B cell (primary cell): ENCODE measurements around the gene PODNL1. TPM values are rescaled to one million over a fixed set of nuclear protein-coding genes. Genes with fewer than 3 reads are reported as not detected.

Source experiments
- ATAC-seq: fragments of 200-7000 bp; cut with Tn5 transposase; one replicate; pipeline ENCODE4 v1.10.0; 2021; ENCODE audit warnings: low read depth, mild to moderate bottlenecking, moderate number of reproducible peaks, moderate library complexity
- CTCF ChIA-PET: fragments of 350-600 bp; sonication (Branson Sonifier 250); formaldehyde crosslinking; loops from one replicate; lab custom pipeline; 2021; ENCODE audit warnings: antibody characterized with exemption, inconsistent platforms; lab: Charles Lee
- POLR2A ChIA-PET: fragments of 350-600 bp; sonication (Branson Sonifier 250); formaldehyde crosslinking; loops from one replicate; lab custom pipeline; 2021; ENCODE audit warnings: antibody characterized with exemption; lab: Charles Lee
- DNase-seq: peaks from one replicate; pipeline ENCODE4 v3.0.0; 2013
- H2AFZ ChIP-seq: 2 replicates; pipeline ENCODE4 v1.6.1; 2012; ENCODE audit warnings: mild to moderate bottlenecking, low read depth, low read length; ENCODE audit not compliant: insufficient read depth, poor library complexity, severe bottlenecking
- H3K27ac ChIP-seq, 2 donors: 1 replicate in 1 of 2; 2 replicates in 1 of 2; pipeline ENCODE4 v1.5.1; 2012 to 2013; ENCODE audit warnings: low read length in 2 of 2, mild to moderate bottlenecking in 2 of 2, moderate library complexity in 1 of 2
- H3K27me3 ChIP-seq, 4 experiments: fragments of 200-600 bp in 1 of 4; sonication (generic) in 1 of 4; replicated peaks in 1 of 4; 1 replicate in 2 of 4; 2 replicates in 2 of 4; pipeline versions ENCODE4 v1.6.1 to v1.7.0; 2013 to 2016; ENCODE audit warnings: low read length in 3 of 4, mild to moderate bottlenecking in 2 of 4, mixed read lengths in 1 of 4, moderate library complexity in 1 of 4; ENCODE audit not compliant: insufficient read depth in 4 of 4, control insufficient read depth in 3 of 4; ENCODE audit errors: control extremely low read depth in 1 of 4
- H3K36me3 ChIP-seq, 2 experiments: replicated peaks in 1 of 2; 1 replicate in 1 of 2; 2 replicates in 1 of 2; pipeline versions ENCODE4 v1.6.1 to v1.7.1; 2013; ENCODE audit warnings: low read length in 1 of 2; ENCODE audit not compliant: insufficient read depth in 2 of 2, control insufficient read depth in 1 of 2; ENCODE audit errors: control extremely low read depth in 1 of 2, extremely low read depth in 1 of 2
- H3K4me1 ChIP-seq, 2 donors: fragments of 200-600 bp in 1 of 2; sonication (generic) in 1 of 2; 1 replicate in 1 of 2; 2 replicates in 1 of 2; pipeline versions ENCODE4 v1.5.1 to v1.6.1; 2013 to 2017; ENCODE audit warnings: low read length in 2 of 2; ENCODE audit not compliant: control insufficient read depth in 2 of 2, insufficient read depth in 2 of 2
- H3K4me2 ChIP-seq: replicated peaks from 2 replicates; pipeline ENCODE3; 2012; ENCODE audit warnings: mild to moderate bottlenecking, low read depth, low read length; ENCODE audit not compliant: poor library complexity, severe bottlenecking
- H3K4me3 ChIP-seq, 5 experiments: fragments of 200-600 bp in 1 of 5; sonication (generic) in 1 of 5; 1 replicate in 3 of 5; 2 replicates in 2 of 5; pipeline versions ENCODE4 v1.5.1 to v1.7.0; 2011 to 2016; ENCODE audit warnings: low read length in 4 of 5, mild to moderate bottlenecking in 4 of 5, low read depth in 2 of 5, control low read depth in 1 of 5, moderate library complexity in 1 of 5; ENCODE audit not compliant: insufficient read depth in 1 of 5; ENCODE audit errors: control extremely low read depth in 1 of 5, extremely low read depth in 1 of 5
- H3K79me2 ChIP-seq: fragments of 200-600 bp; sonication (generic); one replicate; pipeline ENCODE4 v1.6.0; 2016; ENCODE audit warnings: low read length; ENCODE audit not compliant: control insufficient read depth, insufficient read depth
- H3K9ac ChIP-seq: fragments of 200-600 bp; sonication (generic); 2 replicates; pipeline ENCODE4 v1.6.1; 2017; ENCODE audit warnings: mild to moderate bottlenecking, low read length, moderate library complexity
- H3K9me3 ChIP-seq, 3 donors: one replicate each; pipeline versions ENCODE4 v1.6.1 to v1.7.1; 2013; ENCODE audit warnings: low read length in 2 of 3; ENCODE audit not compliant: control insufficient read depth in 2 of 3, insufficient read depth in 1 of 3; ENCODE audit errors: control extremely low read depth in 1 of 3
- H4K20me1 ChIP-seq: 2 replicates; pipeline ENCODE4 v1.6.0; 2012; ENCODE audit warnings: mild to moderate bottlenecking, low read length; ENCODE audit not compliant: insufficient read depth, control insufficient read depth, poor library complexity, severe bottlenecking
- H3K27ac Mint-ChIP-seq: one replicate; pipeline ENCODE4 v1.8.0; 2021; ENCODE audit warnings: mixed read lengths
- H3K27me3 Mint-ChIP-seq: one replicate; pipeline ENCODE4 v1.8.0; 2021; ENCODE audit warnings: mixed read lengths
- H3K4me1 Mint-ChIP-seq: one replicate; pipeline ENCODE4 v1.8.0; 2021; ENCODE audit warnings: mixed read lengths
- H3K4me3 Mint-ChIP-seq: one replicate; pipeline ENCODE4 v1.8.0; 2021; ENCODE audit warnings: mixed read lengths
- H3K9me3 Mint-ChIP-seq: one replicate; pipeline ENCODE4 v1.8.0; 2022; ENCODE audit warnings: mixed read lengths; ENCODE audit not compliant: insufficient read depth
- CTCF ChIP-seq: fragments of 200-600 bp; IDR thresholded peaks from one replicate; pipeline ENCODE4 v1.8.0; 2022; ENCODE audit warnings: antibody characterized with exemption, mild to moderate bottlenecking
- EZH2 ChIP-seq: IDR thresholded peaks from 2 replicates; pipeline ENCODE4 v1.6.1; 2012; ENCODE audit warnings: borderline replicate concordance, low read depth, mild to moderate bottlenecking, moderate library complexity, low read length; ENCODE audit not compliant: insufficient read depth, poor library complexity, severe bottlenecking
- WGBS: methylation state at CpG from one replicate; pipeline ENCODE4 v1.1.5; 2013; ENCODE audit warnings: missing lambda C conversion rate; ENCODE audit not compliant: insufficient coverage; 5-methylcytosine and 5-hydroxymethylcytosine counted together
- intact Hi-C: fragments of 100-400 bp; cut with micrococcal nuclease; formaldehyde crosslinking; loops from one replicate; pipeline ENCODE4 v1.10.0; 2022
- polyA plus RNA-seq: library from polyadenylated mRNA; depleted of rRNA; stranded (reverse); fragments of >200 nt; gene quantifications from 2 replicates; pipeline ENCODE4 v1.2.3, GENCODE V29; 2012
- total RNA-seq, 2 donors: library from RNA; stranded (reverse); fragments of 120-200 nt in 1 of 2; gene quantifications; 1 replicate in 1 of 2; 2 replicates in 1 of 2; pipeline versions ENCODE4 v1.2.3 to v1.2.4, GENCODE V29; 2013 to 2022

The PODNL1 gene
- total and polyA plus RNA-seq, 2 donors (not counting 1 experiment from before 2014, with no cell fraction given), result not detected

GRCh38 chr19:13918726-13919411 lies 19.3 kb downstream of the PODNL1 start:
- Mint-ChIP-seq H3K27ac (no peak overlapping the region), H3K4me1 (no peaks in the 10 kb centered on the region), H3K9me3 (no peaks in the 10 kb centered on the region), H3K27me3 (no peaks in the 10 kb centered on the region), H3K4me3 (no peak overlapping the region)
- H3K4me1 ChIP-seq, result no peaks in the 10 kb centered on the region
- peaks cover 0 to 14% (median 5%) of the 10 kb centered on the region in 3 donors for H3K9me3 ChIP-seq
- H3K9ac ChIP-seq, result no peak overlapping the region
- WGBS, result 97% methylated on average over 29 of the region's 34 CpGs
- H3K4me3 ChIP-seq, result no peak overlapping the region
- no peak for ATAC-seq
- peaks cover 1 to 48% of the 10 kb centered on the region in 2 experiments for H3K36me3 ChIP-seq
- H3K79me2 ChIP-seq, result no peaks in the 10 kb centered on the region
- no peak overlapping the region for H3K4me2 ChIP-seq
- no peak for TF ChIP-seq EZH2
- no peak for TF ChIP-seq CTCF
- no peak for DNase-seq
- no peaks in the 10 kb centered on the region for H3K27me3 ChIP-seq
- CTCF ChIA-PET, result no interaction called here
- intact Hi-C loops, result no loop called here
- no peak overlapping the region for H2AFZ ChIP-seq
- no peaks in the 10 kb centered on the region for H4K20me1 ChIP-seq
- no peak overlapping the region for H3K27ac ChIP-seq
- POLR2A ChIA-PET, result no interaction called here

- Mint-ChIP-seq H3K4me3 (no peak overlapping the region), H3K27ac (no peak overlapping the region), H3K4me1 (no peaks in the 10 kb centered on the region), H3K9me3 (no peaks in the 10 kb centered on the region), H3K27me3 (no peaks in the 10 kb centered on the region)
- CTCF ChIA-PET, result interaction anchor here (0.7 kb wide), 1 partner anchor 8 kb away, joined by 3 read pairs; no protein-coding TSS in a partner anchor
- Histone ChIP-seq H3K4me1 (no peaks in the 10 kb centered on the region), H3K36me3 (peaks cover 1 to 45% of the 10 kb centered on the region in 2 experiments), H3K4me2 (no peak overlapping the region), H4K20me1 (no peaks in the 10 kb centered on the region), H3K27ac (no peak overlapping the region), H3K9ac (no peak overlapping the region), H2AFZ (no peak overlapping the region), H3K4me3 (no peak overlapping the region), H3K9me3 (peaks cover 0 to 17% (median 5%) of the 10 kb centered on the region in 3 donors), H3K27me3 (no peaks in the 10 kb centered on the region), H3K79me2 (no peaks in the 10 kb centered on the region)
- 96% methylated on average over 12 of the region's 14 CpGs for WGBS
- intact Hi-C loops, result no loop called here
- no peak for ATAC-seq
- no peak for TF ChIP-seq CTCF
- no peak for TF ChIP-seq EZH2
- DNase-seq, result no peak
- POLR2A ChIA-PET, result no interaction called here
These were observed 20.3 kb downstream of the PODNL1 start for GRCh38 chr19:13917888-13918406.
